Adrenal gland (tissue), 5 donors: Measurements from ENCODE around the gene TIGAR.

Experiments
- POLR2A ChIP-seq, 2 donors: fragments of 450-650 bp; IDR thresholded peaks; one replicate each; pipeline ENCODE4 v1.6.1; 2017; ENCODE audit warnings: antibody characterized with exemption in 2 of 2, mild to moderate bottlenecking in 2 of 2, moderate library complexity in 1 of 2
- TF ChIP-seq, protein P1 (sequence below), 6 experiments: fragments of 450-650 bp in 4 of 6; fragments of 200-600 bp in 2 of 6; sonication (generic) in 1 of 6; IDR thresholded peaks; 1 replicate in 5 of 6; 2 replicates in 1 of 6; pipeline versions ENCODE4 v1.5.1 to v1.8.0; 2016 to 2021; ENCODE audit warnings: antibody characterized with exemption in 6 of 6, mild to moderate bottlenecking in 2 of 6, moderate library complexity in 1 of 6
- donor health status: DM: no; HTN: no; CAD: no.

DNA sequence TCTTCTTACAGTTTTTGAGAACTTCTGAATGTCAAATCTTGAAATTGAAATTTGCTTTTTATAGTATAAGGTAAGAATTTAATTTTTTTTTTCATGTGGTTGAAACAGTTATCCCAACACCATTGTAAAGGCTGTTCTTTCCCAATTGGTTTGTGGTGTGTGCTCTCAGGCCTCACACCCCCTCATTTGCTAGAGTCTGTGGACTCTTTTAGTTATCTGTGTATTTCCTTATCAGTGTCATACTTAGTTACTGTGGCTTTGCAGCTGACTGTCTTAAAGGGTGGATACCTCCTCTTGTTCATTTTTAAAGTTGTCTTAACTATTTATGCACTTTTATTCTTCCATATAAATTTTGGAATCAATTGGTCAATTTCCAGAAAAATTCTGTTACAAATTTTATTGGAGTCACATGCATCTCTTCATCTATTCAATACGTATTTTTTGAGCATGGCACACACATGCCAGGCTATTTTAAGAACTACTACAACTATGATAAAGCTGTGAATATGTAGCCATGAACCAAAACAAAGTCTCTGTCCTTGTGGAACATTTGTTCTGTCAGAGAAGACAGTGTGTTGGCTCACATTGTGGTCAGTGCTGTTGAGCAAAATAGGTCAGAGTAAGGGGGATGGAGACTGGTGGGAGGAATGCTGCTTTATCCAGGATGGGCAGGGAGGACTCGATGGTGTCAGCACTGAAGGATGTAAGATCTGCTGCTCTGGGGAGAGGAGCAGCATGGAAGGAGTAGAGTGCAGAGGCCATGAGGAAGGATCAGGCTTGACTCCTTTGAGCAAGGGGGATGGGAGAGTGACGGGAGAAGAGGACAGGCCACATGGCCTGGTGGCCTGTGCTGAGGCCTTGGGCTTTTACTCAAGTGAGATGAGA is 34.4 kb downstream of the TIGAR start:
- TF ChIP-seq POLR2A (IDR thresholded peaks at IDR 0.05): no peak
- TF ChIP-seq, protein P1, sequence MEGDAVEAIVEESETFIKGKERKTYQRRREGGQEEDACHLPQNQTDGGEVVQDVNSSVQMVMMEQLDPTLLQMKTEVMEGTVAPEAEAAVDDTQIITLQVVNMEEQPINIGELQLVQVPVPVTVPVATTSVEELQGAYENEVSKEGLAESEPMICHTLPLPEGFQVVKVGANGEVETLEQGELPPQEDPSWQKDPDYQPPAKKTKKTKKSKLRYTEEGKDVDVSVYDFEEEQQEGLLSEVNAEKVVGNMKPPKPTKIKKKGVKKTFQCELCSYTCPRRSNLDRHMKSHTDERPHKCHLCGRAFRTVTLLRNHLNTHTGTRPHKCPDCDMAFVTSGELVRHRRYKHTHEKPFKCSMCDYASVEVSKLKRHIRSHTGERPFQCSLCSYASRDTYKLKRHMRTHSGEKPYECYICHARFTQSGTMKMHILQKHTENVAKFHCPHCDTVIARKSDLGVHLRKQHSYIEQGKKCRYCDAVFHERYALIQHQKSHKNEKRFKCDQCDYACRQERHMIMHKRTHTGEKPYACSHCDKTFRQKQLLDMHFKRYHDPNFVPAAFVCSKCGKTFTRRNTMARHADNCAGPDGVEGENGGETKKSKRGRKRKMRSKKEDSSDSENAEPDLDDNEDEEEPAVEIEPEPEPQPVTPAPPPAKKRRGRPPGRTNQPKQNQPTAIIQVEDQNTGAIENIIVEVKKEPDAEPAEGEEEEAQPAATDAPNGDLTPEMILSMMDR (IDR thresholded peaks at IDR 0.05): no peak
